GM23338 (cell line): Measurements from ENCODE around the gene EMSY. TPM values are rescaled to one million over a fixed set of nuclear protein-coding genes. Genes with fewer than 3 reads are reported as not detected.

ENCODE experiments used
- ATAC-seq: fragments of 200-7000 bp; cut with Tn5 transposase; 3 replicates; pipeline ENCODE4 v1.9.1; 2020
- DNase-seq: peaks from one replicate; pipeline ENCODE4 v3.0.0-alpha.2; 2015; ENCODE audit warnings: low spot score
- H2AFZ ChIP-seq: fragments of 200-600 bp; sonication (generic); 2 replicates; pipeline ENCODE4 v1.8.0; 2016; ENCODE audit warnings: antibody characterized with exemption, mild to moderate bottlenecking, moderate library complexity
- H3F3A ChIP-seq: fragments of 200-600 bp; sonication (generic); replicated peaks from 2 replicates; pipeline ENCODE4 v1.8.0; 2017; ENCODE audit warnings: antibody characterized with exemption, mixed run types, low read depth
- H3K27ac ChIP-seq: fragments of 200-600 bp; sonication (generic); 2 replicates; pipeline ENCODE4 v1.6.1; 2016; ENCODE audit warnings: low read depth
- H3K27me3 ChIP-seq: fragments of 200-600 bp; sonication (generic); 2 replicates; pipeline ENCODE4 v1.8.0; 2016; ENCODE audit warnings: mild to moderate bottlenecking, mixed run types, moderate library complexity; ENCODE audit not compliant: insufficient read depth
- H3K36me3 ChIP-seq: fragments of 200-600 bp; sonication (generic); 2 replicates; pipeline ENCODE4 v1.8.0; 2016; ENCODE audit warnings: mild to moderate bottlenecking; ENCODE audit not compliant: insufficient read depth
- H3K4me1 ChIP-seq: fragments of 200-600 bp; sonication (generic); 2 replicates; pipeline ENCODE4 v1.8.0; 2016; ENCODE audit warnings: mild to moderate bottlenecking, moderate library complexity; ENCODE audit not compliant: insufficient read depth
- H3K4me2 ChIP-seq: fragments of 200-600 bp; sonication (generic); 2 replicates; pipeline ENCODE4 v1.7.1; 2017; ENCODE audit warnings: mixed run types
- H3K4me3 ChIP-seq: fragments of 200-600 bp; sonication (generic); 2 replicates; pipeline ENCODE4 v1.6.1; 2016; ENCODE audit warnings: mixed run types
- H3K79me2 ChIP-seq: fragments of 200-600 bp; sonication (generic); replicated peaks from 2 replicates; pipeline ENCODE4 v1.8.0; 2017; ENCODE audit warnings: mild to moderate bottlenecking; ENCODE audit not compliant: insufficient read depth
- H3K9me2 ChIP-seq: fragments of 200-600 bp; sonication (generic); 2 replicates; pipeline ENCODE4 v1.8.0; 2017; ENCODE audit not compliant: insufficient read depth
- H4K20me1 ChIP-seq: fragments of 200-600 bp; sonication (generic); replicated peaks from 2 replicates; pipeline ENCODE4 v1.8.0; 2017; ENCODE audit warnings: mild to moderate bottlenecking; ENCODE audit not compliant: insufficient read depth
- H3K27ac Mint-ChIP-seq: 2 replicates; pipeline ENCODE4 v1.8.0; 2020; ENCODE audit warnings: inconsistent platforms, mild to moderate bottlenecking, moderate library complexity, mixed read lengths
- H3K27me3 Mint-ChIP-seq: 3 replicates; pipeline ENCODE4 v1.8.0; 2022; ENCODE audit warnings: low read depth, mild to moderate bottlenecking, moderate library complexity, mixed read lengths, inconsistent platforms; ENCODE audit not compliant: insufficient read depth, poor library complexity
- H3K36me3 Mint-ChIP-seq: 3 replicates; pipeline ENCODE4 v1.8.0; 2021; ENCODE audit warnings: low read depth, mild to moderate bottlenecking, inconsistent platforms, moderate library complexity, mixed read lengths
- H3K4me1 Mint-ChIP-seq: 3 replicates; pipeline ENCODE4 v1.8.0; 2020; ENCODE audit warnings: mild to moderate bottlenecking, inconsistent platforms, mixed read lengths
- H3K4me3 Mint-ChIP-seq: 3 replicates; pipeline ENCODE4 v1.8.0; 2021; ENCODE audit warnings: moderate library complexity, mild to moderate bottlenecking, inconsistent platforms, mixed read lengths
- H3K9me3 Mint-ChIP-seq: 3 replicates; pipeline ENCODE4 v1.8.0; 2020; ENCODE audit warnings: moderate library complexity, mild to moderate bottlenecking, inconsistent platforms, mixed read lengths
- CREB1 ChIP-seq: fragments of 250-450 bp; sonication (Bioruptor Pico); IDR thresholded peaks from 2 replicates; pipeline ENCODE4 v1.5.0; 2020; ENCODE audit warnings: low read depth, mild to moderate bottlenecking, moderate library complexity
- EZH2 ChIP-seq: fragments of 200-600 bp; sonication (generic); IDR thresholded peaks from one replicate; pipeline ENCODE4 v1.8.0; 2017; ENCODE audit warnings: antibody characterized with exemption, mild to moderate bottlenecking, low read depth; ENCODE audit not compliant: unreplicated experiment
- EZH2phosphoT487 ChIP-seq: fragments of 200-600 bp; sonication (generic); IDR thresholded peaks from one replicate; pipeline ENCODE4 v1.8.1; 2018; ENCODE audit warnings: antibody characterized with exemption; ENCODE audit not compliant: unreplicated experiment
- NANOG ChIP-seq: IDR thresholded peaks from 2 replicates; pipeline ENCODE4 v1.6.1; 2016; ENCODE audit warnings: antibody characterized with exemption, borderline replicate concordance
- STAT1 ChIP-seq: IDR thresholded peaks from one replicate; pipeline ENCODE4 v1.6.1; 2016; ENCODE audit warnings: antibody characterized with exemption; ENCODE audit not compliant: unreplicated experiment
- ZNF114 ChIP-seq: fragments of 250-450 bp; sonication (Bioruptor Pico); IDR thresholded peaks from 2 replicates; pipeline ENCODE4 v1.5.0; 2020; ENCODE audit warnings: mild to moderate bottlenecking, moderate library complexity
- ZNF331 ChIP-seq: fragments of 250-450 bp; sonication (Bioruptor Pico); IDR thresholded peaks from 2 replicates; pipeline ENCODE4 v1.5.0; 2020; ENCODE audit warnings: low read depth, mild to moderate bottlenecking, moderate library complexity
- polyA plus RNA-seq: library from polyadenylated mRNA; unstranded; fragments of >200 nt; fragmentation: Nextera tagmentation; extraction: Ambion mirVana; gene quantifications from 2 replicates; pipeline ENCODE4 v1.2.1, GENCODE V29; 2016
- total RNA-seq: library from RNA; depleted of rRNA; stranded (reverse); fragments of >200 nt; shearing (Covaris generic); gene quantifications from 2 replicates; pipeline ENCODE4 v1.2.3, GENCODE V29; 2014
- TF ChIP-seq, protein P1 (sequence below): IDR thresholded peaks from 2 replicates; pipeline ENCODE4 v1.6.1; 2016; ENCODE audit warnings: antibody characterized with exemption
- TF ChIP-seq, protein P2 (sequence below), 2 experiments: fragments of 200-600 bp in 1 of 2; sonication (generic) in 1 of 2; conservative IDR thresholded peaks; 2 replicates each; pipeline versions ENCODE4 v1.5.1 to v1.6.1; 2016 to 2017; ENCODE audit warnings: antibody characterized with exemption in 2 of 2, low read depth in 2 of 2, mild to moderate bottlenecking in 2 of 2, moderate library complexity in 1 of 2

The EMSY gene
- total and polyA plus RNA-seq, 2 experiments from 2014 or later = 25.0 to 46.9 TPM

DNA sequence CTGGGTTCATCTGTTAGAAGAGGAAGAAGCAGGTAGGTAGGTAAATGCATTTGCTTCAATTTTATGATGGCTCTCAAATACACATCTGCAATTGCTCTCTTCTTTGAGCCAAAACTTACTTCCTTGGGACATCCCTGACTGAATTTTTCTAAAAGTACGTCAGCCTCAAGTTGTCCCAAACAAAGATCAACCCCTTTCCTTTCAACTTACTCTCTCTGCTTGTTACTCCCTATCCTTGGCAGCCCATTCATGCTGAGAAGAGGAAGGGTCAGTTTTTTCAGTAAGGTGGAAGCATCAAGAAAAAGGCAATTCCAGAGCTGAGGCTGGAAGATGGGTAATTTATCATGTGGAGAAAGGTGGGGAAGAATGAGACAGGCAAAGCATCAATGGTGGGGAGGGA, 114.5 kb downstream of the EMSY start:
- DNase-seq (no peak), ATAC-seq (no peak)
- H3K4me3 ChIP-seq = no peak overlapping the region
- no peak overlapping the region for H2AFZ ChIP-seq
- no peaks in the 10 kb centered on the region for H4K20me1 ChIP-seq
- no peaks in the 10 kb centered on the region for H3K27me3 Mint-ChIP-seq
- H3F3A ChIP-seq = no peaks in the 10 kb centered on the region
- H3K4me3 Mint-ChIP-seq = no peak overlapping the region
- TF ChIP-seq EZH2phosphoT487 (no peak), CREB1 (CRISPR knock-in tag) (no peak), ZNF331 (CRISPR knock-in tag) (no peak)
- TF ChIP-seq, protein P1, sequence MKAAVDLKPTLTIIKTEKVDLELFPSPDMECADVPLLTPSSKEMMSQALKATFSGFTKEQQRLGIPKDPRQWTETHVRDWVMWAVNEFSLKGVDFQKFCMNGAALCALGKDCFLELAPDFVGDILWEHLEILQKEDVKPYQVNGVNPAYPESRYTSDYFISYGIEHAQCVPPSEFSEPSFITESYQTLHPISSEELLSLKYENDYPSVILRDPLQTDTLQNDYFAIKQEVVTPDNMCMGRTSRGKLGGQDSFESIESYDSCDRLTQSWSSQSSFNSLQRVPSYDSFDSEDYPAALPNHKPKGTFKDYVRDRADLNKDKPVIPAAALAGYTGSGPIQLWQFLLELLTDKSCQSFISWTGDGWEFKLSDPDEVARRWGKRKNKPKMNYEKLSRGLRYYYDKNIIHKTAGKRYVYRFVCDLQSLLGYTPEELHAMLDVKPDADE = no peak
- peaks cover 9% of the 10 kb centered on the region for H3K4me1 ChIP-seq
- no peak overlapping the region for H3K27ac ChIP-seq
- no peaks in the 10 kb centered on the region for H3K79me2 ChIP-seq
- no peaks in the 10 kb centered on the region for H3K36me3 ChIP-seq
- no peak overlapping the region for H3K4me2 ChIP-seq
- no peaks in the 10 kb centered on the region for H3K9me2 ChIP-seq
- H3K27ac Mint-ChIP-seq = no peak overlapping the region
- no peaks in the 10 kb centered on the region for H3K36me3 Mint-ChIP-seq
- H3K4me1 Mint-ChIP-seq = no peaks in the 10 kb centered on the region
- no peaks in the 10 kb centered on the region for H3K27me3 ChIP-seq
- no peaks in the 10 kb centered on the region for H3K9me3 Mint-ChIP-seq

DNA sequence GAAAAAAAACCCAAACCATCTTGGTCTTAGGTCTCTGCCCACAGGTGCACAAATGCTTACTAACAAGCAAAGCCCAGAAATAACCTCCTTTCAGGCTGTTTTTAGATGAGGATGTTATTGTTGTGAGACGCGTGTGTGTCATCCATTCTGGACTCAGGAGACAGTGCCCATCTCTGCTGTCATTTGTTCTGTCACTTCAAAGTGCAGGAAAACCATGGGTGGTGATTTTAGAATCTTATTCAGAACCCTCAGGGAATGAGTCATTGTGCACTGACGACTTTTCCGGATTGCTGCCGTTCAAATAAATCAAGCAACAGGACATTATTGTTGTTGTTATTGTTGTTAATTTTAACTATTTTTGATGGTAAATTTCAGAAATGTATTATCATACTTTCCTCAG, 115.4 kb downstream of the EMSY start:
- no peaks in the 10 kb centered on the region for H3K27me3 ChIP-seq
- H3K4me1 Mint-ChIP-seq = no peaks in the 10 kb centered on the region
- DNase-seq (no peak), ATAC-seq (no peak)
- no peaks in the 10 kb centered on the region for H3K36me3 Mint-ChIP-seq
- no peak overlapping the region for H2AFZ ChIP-seq
- H3K27ac ChIP-seq = no peak overlapping the region
- no peaks in the 10 kb centered on the region for H4K20me1 ChIP-seq
- H3K9me2 ChIP-seq = no peaks in the 10 kb centered on the region
- no peak overlapping the region for H3K4me3 ChIP-seq
- H3K4me3 Mint-ChIP-seq = no peak overlapping the region
- no peak overlapping the region for H3K4me2 ChIP-seq
- no peaks in the 10 kb centered on the region for H3K27me3 Mint-ChIP-seq
- TF ChIP-seq EZH2phosphoT487 = no peak
- no peaks in the 10 kb centered on the region for H3K36me3 ChIP-seq
- H3K4me1 ChIP-seq = 0 out of 2 replicates have a peak, but pooled peaks cover 2% of the 10 kb centered on the region
- no peaks in the 10 kb centered on the region for H3K79me2 ChIP-seq
- H3F3A ChIP-seq = no peaks in the 10 kb centered on the region
- no peaks in the 10 kb centered on the region for H3K9me3 Mint-ChIP-seq
- no peak overlapping the region for H3K27ac Mint-ChIP-seq

DNA sequence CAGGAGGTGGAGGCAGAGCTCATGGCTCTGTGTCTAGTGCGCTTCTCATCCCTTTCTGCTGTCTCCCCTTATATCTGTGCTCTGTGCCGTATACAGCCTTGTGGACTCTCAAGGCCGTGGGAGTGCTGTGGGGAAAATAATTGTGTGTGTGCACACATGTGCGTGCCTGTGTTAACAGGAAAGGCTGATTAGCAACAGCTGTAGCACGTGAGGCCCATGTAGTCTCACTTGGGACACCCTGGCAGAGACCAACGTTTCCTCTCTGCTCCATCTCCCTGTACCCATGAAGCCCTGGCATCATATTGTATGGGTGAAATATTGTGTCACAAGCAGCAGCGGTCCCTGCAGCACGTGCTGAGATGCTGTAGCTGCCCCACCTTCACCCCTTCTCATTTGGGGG, 116.4 kb downstream of the EMSY start:
- H3K4me3 ChIP-seq = no peak overlapping the region
- Mint-ChIP-seq H3K4me1 (no peaks in the 10 kb centered on the region), H3K36me3 (no peaks in the 10 kb centered on the region), H3K4me3 (no peak overlapping the region), H3K27ac (no peak overlapping the region), H3K27me3 (no peaks in the 10 kb centered on the region), H3K9me3 (no peaks in the 10 kb centered on the region)
- H3K27me3 ChIP-seq = no peaks in the 10 kb centered on the region
- ATAC-seq = no peak
- H3K4me1 ChIP-seq = no peaks in the 10 kb centered on the region
- DNase-seq = no peak
- no peaks in the 10 kb centered on the region for H3K79me2 ChIP-seq
- no peak overlapping the region for H2AFZ ChIP-seq
- no peak overlapping the region for H3K27ac ChIP-seq
- H3F3A ChIP-seq = no peaks in the 10 kb centered on the region
- no peaks in the 10 kb centered on the region for H3K36me3 ChIP-seq
- TF ChIP-seq, protein P2, sequence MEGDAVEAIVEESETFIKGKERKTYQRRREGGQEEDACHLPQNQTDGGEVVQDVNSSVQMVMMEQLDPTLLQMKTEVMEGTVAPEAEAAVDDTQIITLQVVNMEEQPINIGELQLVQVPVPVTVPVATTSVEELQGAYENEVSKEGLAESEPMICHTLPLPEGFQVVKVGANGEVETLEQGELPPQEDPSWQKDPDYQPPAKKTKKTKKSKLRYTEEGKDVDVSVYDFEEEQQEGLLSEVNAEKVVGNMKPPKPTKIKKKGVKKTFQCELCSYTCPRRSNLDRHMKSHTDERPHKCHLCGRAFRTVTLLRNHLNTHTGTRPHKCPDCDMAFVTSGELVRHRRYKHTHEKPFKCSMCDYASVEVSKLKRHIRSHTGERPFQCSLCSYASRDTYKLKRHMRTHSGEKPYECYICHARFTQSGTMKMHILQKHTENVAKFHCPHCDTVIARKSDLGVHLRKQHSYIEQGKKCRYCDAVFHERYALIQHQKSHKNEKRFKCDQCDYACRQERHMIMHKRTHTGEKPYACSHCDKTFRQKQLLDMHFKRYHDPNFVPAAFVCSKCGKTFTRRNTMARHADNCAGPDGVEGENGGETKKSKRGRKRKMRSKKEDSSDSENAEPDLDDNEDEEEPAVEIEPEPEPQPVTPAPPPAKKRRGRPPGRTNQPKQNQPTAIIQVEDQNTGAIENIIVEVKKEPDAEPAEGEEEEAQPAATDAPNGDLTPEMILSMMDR (conservative IDR thresholded peaks at IDR 0.05; ENCODE audit: low read depth in 2 of 2) = no peak
- no peak for TF ChIP-seq ZNF114
- TF ChIP-seq NANOG = no peak
- no peak for TF ChIP-seq EZH2
- TF ChIP-seq STAT1 = no peak
- no peaks in the 10 kb centered on the region for H3K9me2 ChIP-seq
- no peaks in the 10 kb centered on the region for H4K20me1 ChIP-seq
- no peak overlapping the region for H3K4me2 ChIP-seq
